ENCODE measurements around the gene MAPKAP1.

Gene MAPKAP1

GRCh38 chr9:125411171-125411756 lies 295.7 kb downstream of the MAPKAP1 start:
- Histone ChIP-seq H2AFZ (ENCODE audit: low read length) (no peak overlapping the region), H4K20me1 (ENCODE audit: insufficient read depth, low read length) (no peaks in the 10 kb centered on the region), H3K36me3 (ENCODE audit: insufficient read depth, low read length) (no peaks in the 10 kb centered on the region), H3K79me2 (ENCODE audit: insufficient read depth, low read length) (no peaks in the 10 kb centered on the region), H3K27me3 (ENCODE audit: insufficient read depth, low read length) (peaks cover 5% of the 10 kb centered on the region; the same call in 1 of the 2 replicates), H3K9ac (ENCODE audit: low read length) (no peak overlapping the region), H3F3A (ENCODE audit: insufficient read depth, low read length) (no peaks in the 10 kb centered on the region), H3K4me2 (ENCODE audit: low read length) (0 out of 2 replicates have a peak overlapping the region, but pooled peaks have one; percentile 9), H3K4me3 (ENCODE audit: low read depth, low read length, poor library complexity, severe bottlenecking) (no peak overlapping the region), H3K27ac (ENCODE audit: low read depth, low read length, poor library complexity, severe bottlenecking) (no peak overlapping the region), H3K9me2 (ENCODE audit: low read depth, low read length) (no peaks in the 10 kb centered on the region), H3K9me3 (ENCODE audit: low read length) (no peaks in the 10 kb centered on the region), H3K4me1 (ENCODE audit: insufficient read depth, low read length, severe bottlenecking) (peaks cover 29% of the 10 kb centered on the region)
- TF ChIP-seq EZH2 (IDR thresholded peaks at IDR 0.05; ENCODE audit: borderline replicate concordance, low read length), result no peak
- no peak for TF ChIP-seq CTCF (IDR thresholded peaks at IDR 0.05; ENCODE audit: low read length)

- Histone ChIP-seq H3K4me2 (ENCODE audit: low read length) (peak overlapping the region; percentile 43; the same call in 1 of the 2 replicates), H3K36me3 (ENCODE audit: insufficient read depth, low read length) (no peaks in the 10 kb centered on the region), H3K79me2 (ENCODE audit: insufficient read depth, low read length) (no peaks in the 10 kb centered on the region), H3F3A (ENCODE audit: insufficient read depth, low read length) (no peaks in the 10 kb centered on the region), H4K20me1 (ENCODE audit: insufficient read depth, low read length) (no peaks in the 10 kb centered on the region), H2AFZ (ENCODE audit: low read length) (no peak overlapping the region), H3K27ac (ENCODE audit: low read depth, low read length, poor library complexity, severe bottlenecking) (no peak overlapping the region), H3K4me3 (ENCODE audit: low read depth, low read length, poor library complexity, severe bottlenecking) (peak overlapping the region; percentile 44), H3K4me1 (ENCODE audit: insufficient read depth, low read length, severe bottlenecking) (peaks cover 29% of the 10 kb centered on the region), H3K27me3 (ENCODE audit: insufficient read depth, low read length) (peaks cover 5% of the 10 kb centered on the region; the same call in 1 of the 2 replicates), H3K9ac (ENCODE audit: low read length) (no peak overlapping the region), H3K9me3 (ENCODE audit: low read length) (no peaks in the 10 kb centered on the region), H3K9me2 (ENCODE audit: low read depth, low read length) (no peaks in the 10 kb centered on the region)
- TF ChIP-seq CTCF (IDR thresholded peaks at IDR 0.05; ENCODE audit: low read length) (no peak), EZH2 (IDR thresholded peaks at IDR 0.05; ENCODE audit: borderline replicate concordance, low read length) (no peak)
Measured at GRCh38 chr9:125410522-125410894, 296.5 kb downstream of the MAPKAP1 start.

- H2AFZ ChIP-seq (ENCODE audit: low read length), result no peak overlapping the region
- H3K79me2 ChIP-seq (ENCODE audit: insufficient read depth, low read length), result no peaks in the 10 kb centered on the region
- no peaks in the 10 kb centered on the region for H3F3A ChIP-seq (ENCODE audit: insufficient read depth, low read length)
- no peaks in the 10 kb centered on the region for H3K36me3 ChIP-seq (ENCODE audit: insufficient read depth, low read length)
- no peak overlapping the region for H3K27ac ChIP-seq (ENCODE audit: low read depth, low read length, poor library complexity, severe bottlenecking)
- H3K9me3 ChIP-seq (ENCODE audit: low read length), result no peaks in the 10 kb centered on the region
- peaks cover 5% of the 10 kb centered on the region; the same call in 1 of the 2 replicates for H3K27me3 ChIP-seq (ENCODE audit: insufficient read depth, low read length)
- H3K9ac ChIP-seq (ENCODE audit: low read length), result no peak overlapping the region
- H3K4me2 ChIP-seq (ENCODE audit: low read length), result peak overlapping the region; percentile 43; the same call in 1 of the 2 replicates
- no peaks in the 10 kb centered on the region for H3K9me2 ChIP-seq (ENCODE audit: low read depth, low read length)
- TF ChIP-seq EZH2 (IDR thresholded peaks at IDR 0.05; ENCODE audit: borderline replicate concordance, low read length), result no peak
- no peak for TF ChIP-seq CTCF (IDR thresholded peaks at IDR 0.05; ENCODE audit: low read length)
- H3K4me1 ChIP-seq (ENCODE audit: insufficient read depth, low read length, severe bottlenecking), result peaks cover 29% of the 10 kb centered on the region
- H4K20me1 ChIP-seq (ENCODE audit: insufficient read depth, low read length), result no peaks in the 10 kb centered on the region
- H3K4me3 ChIP-seq (ENCODE audit: low read depth, low read length, poor library complexity, severe bottlenecking), result peak overlapping the region; percentile 44
Measured at GRCh38 chr9:125409637-125410521, 297.1 kb downstream of the MAPKAP1 start.
